K562 (cell line): ENCODE data around the gene SLC22A23. TPM values are rescaled to one million over a fixed set of nuclear protein-coding genes. Genes with fewer than 3 reads are reported as not detected.

Experiments used
- CTBP1 ChIP-seq: fragments of 450-650 bp; IDR thresholded peaks from 2 replicates; pipeline ENCODE4 v1.6.1; 2016; ENCODE audit warnings: borderline replicate concordance
- ETV6 ChIP-seq, 3 experiments: fragments of 150-350 bp in 1 of 3; sonication (generic) in 1 of 3; formaldehyde crosslinking in 1 of 3; IDR thresholded peaks; 2 replicates each; pipeline versions ENCODE4 v1.6.1 to v1.8.0; 2014 to 2022; ENCODE audit warnings: borderline replicate concordance in 2 of 3, low read depth in 2 of 3, antibody characterized with exemption in 1 of 3, low read length in 1 of 3, mild to moderate bottlenecking in 1 of 3, missing genetic modification reagents in 1 of 3
- SMC3 ChIP-seq: conservative IDR thresholded peaks from 2 replicates; pipeline ENCODE4 v1.6.1; 2011; ENCODE audit warnings: low read depth, low read length, improper control_type of control experiment; ENCODE audit not compliant: insufficient read depth
- SP1 ChIP-seq: sonication (generic); formaldehyde crosslinking; IDR thresholded peaks from 2 replicates; pipeline ENCODE4 v1.8.1; 2022; ENCODE audit warnings: mild to moderate bottlenecking, missing genetic modification reagents
- TEAD4 ChIP-seq, 2 experiments: sonication (generic) in 1 of 2; formaldehyde crosslinking in 1 of 2; IDR thresholded peaks; 2 replicates each; pipeline versions ENCODE4 v1.6.1 to v1.8.0; 2012 to 2022; ENCODE audit warnings: borderline replicate concordance in 1 of 2, inconsistent platforms in 1 of 2, low read length in 1 of 2, mild to moderate bottlenecking in 1 of 2, missing genetic modification reagents in 1 of 2
- ZKSCAN1 ChIP-seq: fragments of 150-350 bp; IDR thresholded peaks from 2 replicates; pipeline ENCODE4 v1.6.1; 2016; ENCODE audit warnings: low read depth, low read length
- polyA plus RNA-seq, 8 experiments: library from polyadenylated mRNA; depleted of rRNA in 4 of 8; stranded (reverse) in 5 of 8; unstranded in 3 of 8; fragments of >200 nt; fragmentation: Nextera tagmentation in 2 of 8; fragmentation: Illumina TruSeq in 1 of 8; extraction: Ambion mirVana in 2 of 8; extraction: Trizol in 1 of 8; gene quantifications; 2 replicates each; pipeline versions ENCODE4 v1.2.1 to v1.2.3, GENCODE V29; 2011 to 2014; ENCODE audit warnings: inconsistent platforms in 1 of 8, missing spikeins in 1 of 8
- total RNA-seq, 7 experiments: library from RNA; depleted of rRNA in 6 of 7; stranded (reverse); fragments of >200 nt in 6 of 7; fragmentation: Illumina TruSeq in 2 of 7; extraction: Trizol in 2 of 7; gene quantifications; 2 replicates each; pipeline versions ENCODE4 v1.2.1 to v1.2.3, GENCODE V29; 2011 to 2021; ENCODE audit warnings: low replicate concordance in 1 of 7
- TF ChIP-seq, protein P1 (sequence below), 2 experiments: fragments of 450-650 bp in 1 of 2; sonication (generic) in 1 of 2; formaldehyde crosslinking in 1 of 2; IDR thresholded peaks; 2 replicates each; pipeline versions ENCODE4 v1.7.1 to v1.9.0; 2016 to 2022; ENCODE audit warnings: inconsistent platforms in 1 of 2, mild to moderate bottlenecking in 1 of 2, missing genetic modification reagents in 1 of 2
- TF ChIP-seq, protein P2 (sequence below): fragments of 200-800 bp; sonication (Bioruptor generic); IDR thresholded peaks from 2 replicates; pipeline ENCODE4 v1.6.1; 2017; ENCODE audit warnings: missing genetic modification characterization, missing compliant biosample characterization

The SLC22A23 gene
- total and polyA plus RNA-seq, 9 of the 15 experiments (the other 6 are each of a cell fraction or from before 2014, with no cell fraction given), result 0.30 to 8.7 (median 2.5) TPM

DNA sequence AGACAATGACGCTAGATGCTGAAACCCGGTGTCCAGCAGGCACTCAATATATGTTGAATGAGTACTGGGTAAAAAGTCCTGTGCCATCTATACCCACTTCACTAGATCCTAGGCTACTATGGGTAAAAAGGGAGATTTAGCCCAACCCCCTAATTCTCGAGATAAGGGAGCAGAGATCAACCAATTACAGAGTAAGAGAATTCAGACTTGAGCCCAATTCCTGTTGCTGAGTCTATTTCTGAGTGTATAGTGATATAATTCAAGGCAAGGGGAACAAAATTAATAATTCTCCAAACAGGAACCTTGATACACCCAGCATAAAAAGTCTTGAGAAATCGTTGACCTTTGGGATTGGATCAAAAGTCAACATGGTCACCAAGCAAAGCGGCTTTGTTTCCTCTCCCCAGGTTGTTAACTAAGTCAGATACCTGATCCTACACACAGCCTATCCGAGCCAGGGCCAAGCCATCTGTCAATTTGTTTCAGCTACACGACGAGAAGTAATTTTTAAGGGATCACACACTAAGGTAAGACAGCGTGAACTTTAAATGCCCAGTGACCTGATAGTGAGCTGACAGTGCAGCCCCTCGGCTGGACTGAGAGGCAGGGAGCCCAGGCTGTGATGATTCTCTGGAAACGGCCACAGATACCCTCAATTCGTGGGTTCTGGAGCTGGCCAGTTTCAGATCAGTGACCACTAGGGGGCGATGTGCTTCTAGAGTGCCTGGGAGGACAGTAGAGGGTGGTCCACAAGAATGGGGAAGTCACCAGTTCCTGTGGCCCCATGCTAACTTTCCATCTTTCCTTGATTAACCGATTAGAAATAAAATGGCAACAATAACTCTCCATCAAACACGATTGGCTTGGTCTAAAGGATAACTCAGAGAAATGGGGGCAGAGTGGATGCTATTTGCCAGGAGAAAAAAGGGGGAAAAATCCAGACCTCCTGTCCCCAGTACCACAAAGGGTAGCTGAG lies 46.2 kb downstream of the SLC22A23 start (continued):
- TF ChIP-seq SP1 (CRISPR knock-in tag), result 0 out of 2 replicates have a peak, but pooled peaks have one; percentile 36
- TF ChIP-seq ETV6 (IDR thresholded peaks at IDR 0.05; ENCODE audit: borderline replicate concordance in 1 of 2, low read depth in 2 of 2, low read length in 1 of 2), result no peak
- no peak for TF ChIP-seq ETV6 (CRISPR knock-in tag; IDR thresholded peaks at IDR 0.05; ENCODE audit: borderline replicate concordance)
- peak; percentile 13; the same call in 1 of the 2 replicates for TF ChIP-seq SMC3
- peak; percentile 74; the same call in 1 of the 2 replicates for TF ChIP-seq CTBP1
- TF ChIP-seq, protein P1, sequence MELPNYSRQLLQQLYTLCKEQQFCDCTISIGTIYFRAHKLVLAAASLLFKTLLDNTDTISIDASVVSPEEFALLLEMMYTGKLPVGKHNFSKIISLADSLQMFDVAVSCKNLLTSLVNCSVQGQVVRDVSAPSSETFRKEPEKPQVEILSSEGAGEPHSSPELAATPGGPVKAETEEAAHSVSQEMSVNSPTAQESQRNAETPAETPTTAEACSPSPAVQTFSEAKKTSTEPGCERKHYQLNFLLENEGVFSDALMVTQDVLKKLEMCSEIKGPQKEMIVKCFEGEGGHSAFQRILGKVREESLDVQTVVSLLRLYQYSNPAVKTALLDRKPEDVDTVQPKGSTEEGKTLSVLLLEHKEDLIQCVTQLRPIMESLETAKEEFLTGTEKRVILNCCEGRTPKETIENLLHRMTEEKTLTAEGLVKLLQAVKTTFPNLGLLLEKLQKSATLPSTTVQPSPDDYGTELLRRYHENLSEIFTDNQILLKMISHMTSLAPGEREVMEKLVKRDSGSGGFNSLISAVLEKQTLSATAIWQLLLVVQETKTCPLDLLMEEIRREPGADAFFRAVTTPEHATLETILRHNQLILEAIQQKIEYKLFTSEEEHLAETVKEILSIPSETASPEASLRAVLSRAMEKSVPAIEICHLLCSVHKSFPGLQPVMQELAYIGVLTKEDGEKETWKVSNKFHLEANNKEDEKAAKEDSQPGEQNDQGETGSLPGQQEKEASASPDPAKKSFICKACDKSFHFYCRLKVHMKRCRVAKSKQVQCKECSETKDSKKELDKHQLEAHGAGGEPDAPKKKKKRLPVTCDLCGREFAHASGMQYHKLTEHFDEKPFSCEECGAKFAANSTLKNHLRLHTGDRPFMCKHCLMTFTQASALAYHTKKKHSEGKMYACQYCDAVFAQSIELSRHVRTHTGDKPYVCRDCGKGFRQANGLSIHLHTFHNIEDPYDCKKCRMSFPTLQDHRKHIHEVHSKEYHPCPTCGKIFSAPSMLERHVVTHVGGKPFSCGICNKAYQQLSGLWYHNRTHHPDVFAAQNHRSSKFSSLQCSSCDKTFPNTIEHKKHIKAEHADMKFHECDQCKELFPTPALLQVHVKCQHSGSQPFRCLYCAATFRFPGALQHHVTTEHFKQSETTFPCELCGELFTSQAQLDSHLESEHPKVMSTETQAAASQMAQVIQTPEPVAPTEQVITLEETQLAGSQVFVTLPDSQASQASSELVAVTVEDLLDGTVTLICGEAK (IDR thresholded peaks at IDR 0.05), result 0 out of 2 replicates have a peak, but pooled peaks have one; percentile 19
- TF ChIP-seq, protein P1 (CRISPR knock-in tag; IDR thresholded peaks at IDR 0.05), result no peak
- peak; percentile 53; the same call in 1 of the 2 replicates for TF ChIP-seq TEAD4 (IDR thresholded peaks at IDR 0.05; ENCODE audit: low read length)
- no peak for TF ChIP-seq TEAD4 (CRISPR knock-in tag; IDR thresholded peaks at IDR 0.05; ENCODE audit: borderline replicate concordance)
- TF ChIP-seq ZKSCAN1, result peak; percentile 43; the same call in 1 of the 2 replicates
- TF ChIP-seq, protein P2, sequence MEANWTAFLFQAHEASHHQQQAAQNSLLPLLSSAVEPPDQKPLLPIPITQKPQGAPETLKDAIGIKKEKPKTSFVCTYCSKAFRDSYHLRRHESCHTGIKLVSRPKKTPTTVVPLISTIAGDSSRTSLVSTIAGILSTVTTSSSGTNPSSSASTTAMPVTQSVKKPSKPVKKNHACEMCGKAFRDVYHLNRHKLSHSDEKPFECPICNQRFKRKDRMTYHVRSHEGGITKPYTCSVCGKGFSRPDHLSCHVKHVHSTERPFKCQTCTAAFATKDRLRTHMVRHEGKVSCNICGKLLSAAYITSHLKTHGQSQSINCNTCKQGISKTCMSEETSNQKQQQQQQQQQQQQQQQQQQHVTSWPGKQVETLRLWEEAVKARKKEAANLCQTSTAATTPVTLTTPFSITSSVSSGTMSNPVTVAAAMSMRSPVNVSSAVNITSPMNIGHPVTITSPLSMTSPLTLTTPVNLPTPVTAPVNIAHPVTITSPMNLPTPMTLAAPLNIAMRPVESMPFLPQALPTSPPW (CRISPR knock-in tag), result peak; percentile 39
